Stimulated activated naive CD4-positive, alpha-beta T cell (primary cell): Measurements from ENCODE around the gene RPS15.

Experiments used
- DNase-seq, 6 experiments: peaks; one replicate each; lab custom pipeline; 2025; lab: John Stamatoyannopoulos, UW

RPS15 gene

GRCh38 chr19:1438035-1438932, at the start of gene RPS15:
TSS of gene RPS15 (plus strand) at chr19:1438396. CDS start at chr19:1438426, 30 bp downstream.
- DNase-seq, result peak; percentile 89 to 97 (median 93)

- DNase-seq, result no peak
Measured at GRCh38 chr19:1388637-1389026, 49.6 kb upstream of the RPS15 start.

- no peak for DNase-seq
Measured at GRCh38 chr19:1389033-1389940, 48.9 kb upstream of the RPS15 start.

GRCh38 chr19:1390890-1391423, 47.2 kb upstream of the RPS15 start:
- no peak for DNase-seq

GRCh38 chr19:1392407-1392806, 45.8 kb upstream of the RPS15 start:
- DNase-seq, result no peak

GRCh38 chr19:1392939-1393530, 45.2 kb upstream of the RPS15 start:
- no peak for DNase-seq

- no peak for DNase-seq
Measured at GRCh38 chr19:1393841-1394240, 44.4 kb upstream of the RPS15 start.

GRCh38 chr19:1394252-1395193, 43.7 kb upstream of the RPS15 start:
- no peak for DNase-seq

GRCh38 chr19:1395194-1396018, 42.8 kb upstream of the RPS15 start:
- DNase-seq, result no peak

GRCh38 chr19:1396019-1396767, 42.0 kb upstream of the RPS15 start:
- no peak for DNase-seq

- DNase-seq, result no peak
Measured at GRCh38 chr19:1396768-1397679, 41.2 kb upstream of the RPS15 start.

GRCh38 chr19:1397838-1398237, 40.4 kb upstream of the RPS15 start:
- no peak for DNase-seq

GRCh38 chr19:1399079-1399478, 39.1 kb upstream of the RPS15 start:
- DNase-seq, result no peak

GRCh38 chr19:1399745-1400144, 38.5 kb upstream of the RPS15 start:
- no peak for DNase-seq

- peak in 1 of 6 experiments; percentile 18 for DNase-seq
Measured at GRCh38 chr19:1400281-1401137, 37.7 kb upstream of the RPS15 start.

GRCh38 chr19:1401138-1401888, 36.9 kb upstream of the RPS15 start, which contains the start of gene GAMT:
TSS of gene GAMT (minus strand) at chr19:1401542. CDS start at chr19:1401476, 66 bp downstream.
- DNase-seq, result peak; percentile 23 to 71 (median 56)

GRCh38 chr19:1401889-1402217, 36.3 kb upstream of the RPS15 start:
- no peak for DNase-seq
